UCSD-AML1 (cell line): Measurements from ENCODE around the gene ZBTB7B.

Experiments
- DNase-seq: peaks from one replicate; lab custom pipeline; 2025; ENCODE audit not compliant: unreplicated experiment; lab: John Stamatoyannopoulos, UW

Gene ZBTB7B

GRCh38 chr1:155034318-155035208, 32.0 kb downstream of the ZBTB7B start:
- no peak for DNase-seq

GRCh38 chr1:155035936-155036335, 33.3 kb downstream of the ZBTB7B start:
- DNase-seq: no peak

- DNase-seq: peak; percentile 30
Measured at GRCh38 chr1:155037043-155037442, 34.4 kb downstream of the ZBTB7B start.

GRCh38 chr1:155037851-155038441, 35.3 kb downstream of the ZBTB7B start:
- DNase-seq: no peak

DNA sequence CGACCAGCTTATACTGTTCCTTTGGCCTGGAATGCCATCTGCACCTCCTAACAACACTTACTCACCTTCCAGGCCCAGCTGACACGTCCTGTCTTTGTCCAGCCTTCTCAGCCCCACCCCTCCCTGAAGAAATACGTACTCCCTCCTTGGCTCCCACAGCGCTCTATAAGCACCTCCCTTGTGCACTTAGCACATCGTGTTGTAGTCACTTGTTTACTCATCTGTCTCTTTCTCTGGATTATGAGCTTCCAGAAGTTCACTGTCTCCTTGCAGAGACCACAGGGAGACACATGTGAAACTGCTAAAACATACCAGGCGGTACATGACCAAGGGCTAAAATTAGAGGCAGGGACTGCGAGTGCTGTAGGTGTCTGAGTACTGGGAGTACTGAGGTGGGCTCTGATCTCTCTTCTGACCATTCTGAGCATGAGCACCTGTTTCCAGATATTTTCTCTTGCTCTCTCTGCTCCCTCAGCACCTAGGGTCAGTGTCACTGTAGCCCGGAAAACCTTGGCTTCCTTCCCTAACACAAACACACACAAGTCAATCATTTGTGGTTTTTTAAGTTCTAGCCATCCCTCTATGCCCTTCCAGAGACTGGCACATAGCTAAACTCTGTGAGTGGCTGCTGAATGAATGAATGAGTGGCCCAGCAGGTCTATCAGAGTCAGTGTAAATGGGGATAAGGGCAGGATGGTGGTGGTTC, 36.2 kb downstream of the ZBTB7B start:
- DNase-seq: no peak

GRCh38 chr1:155039308-155039669, 36.7 kb downstream of the ZBTB7B start:
- no peak for DNase-seq

- DNase-seq: no peak
Measured at GRCh38 chr1:155040358-155041093, 37.9 kb downstream of the ZBTB7B start.

DNA sequence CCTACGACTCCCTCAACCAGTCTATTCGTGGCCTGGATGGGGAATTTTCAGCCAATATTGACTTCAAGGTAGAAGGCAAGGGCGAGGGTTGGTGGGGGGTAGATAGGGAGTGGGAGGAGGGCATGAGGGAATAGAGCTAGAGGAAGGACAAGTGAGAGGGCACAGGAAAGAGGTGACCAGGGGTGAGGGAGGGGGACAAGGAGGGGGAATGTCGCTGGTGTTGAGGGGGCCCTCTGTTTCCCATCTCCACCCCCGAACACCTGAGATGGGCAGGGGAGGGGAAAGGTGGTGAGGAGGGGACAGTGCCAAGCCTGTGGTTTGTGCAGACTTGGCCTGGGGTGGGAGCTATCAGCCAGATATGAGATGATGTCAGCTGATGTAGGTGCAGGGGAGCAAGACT, 40.2 kb downstream of the ZBTB7B start:
- no peak for DNase-seq

DNA sequence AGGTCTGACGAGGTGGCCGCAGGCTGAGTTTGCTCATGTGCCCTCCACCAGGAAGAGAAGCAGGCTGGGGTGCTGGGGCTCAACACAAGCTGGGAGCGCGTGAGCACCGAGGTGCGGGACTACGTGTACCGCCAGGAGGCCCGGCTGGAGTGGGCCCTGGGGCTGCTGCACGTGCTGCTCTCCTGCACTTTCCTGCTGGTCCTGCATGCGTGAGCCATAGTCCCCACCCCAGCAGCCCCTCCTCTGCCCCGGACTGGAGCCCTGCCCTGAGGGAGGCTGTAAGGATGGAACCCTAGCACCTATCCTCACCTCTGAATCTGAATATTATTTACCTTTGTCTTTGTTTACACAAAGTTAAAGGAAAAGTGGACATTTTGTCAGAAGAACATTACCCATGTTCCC, 40.7 kb downstream of the ZBTB7B start:
- DNase-seq: no peak

DNA sequence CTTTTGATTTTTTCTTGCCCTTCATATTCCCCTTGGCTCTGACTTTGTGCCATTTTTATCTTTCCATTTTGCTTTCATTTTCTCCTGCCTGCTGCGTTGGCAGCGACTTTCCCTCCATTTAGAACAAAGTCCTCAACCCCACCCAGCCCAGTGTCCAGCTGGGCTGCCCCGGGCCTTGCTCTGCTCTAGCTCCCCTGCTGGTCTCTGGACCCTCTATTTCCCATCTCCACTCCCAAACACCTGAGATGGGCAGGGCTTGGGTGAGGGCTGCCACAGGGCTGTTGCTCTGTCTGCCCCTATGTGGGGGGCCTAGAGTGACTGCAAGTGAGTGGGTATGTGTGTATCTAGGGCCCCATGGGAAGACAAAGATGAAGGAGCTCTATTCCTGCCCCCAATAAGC, 41.2 kb downstream of the ZBTB7B start:
- DNase-seq: no peak

GRCh38 chr1:155044365-155044764, 41.8 kb downstream of the ZBTB7B start:
- DNase-seq: no peak

- peak; percentile 80 for DNase-seq
Measured at GRCh38 chr1:155044812-155045657, 42.4 kb downstream of the ZBTB7B start.

DNA sequence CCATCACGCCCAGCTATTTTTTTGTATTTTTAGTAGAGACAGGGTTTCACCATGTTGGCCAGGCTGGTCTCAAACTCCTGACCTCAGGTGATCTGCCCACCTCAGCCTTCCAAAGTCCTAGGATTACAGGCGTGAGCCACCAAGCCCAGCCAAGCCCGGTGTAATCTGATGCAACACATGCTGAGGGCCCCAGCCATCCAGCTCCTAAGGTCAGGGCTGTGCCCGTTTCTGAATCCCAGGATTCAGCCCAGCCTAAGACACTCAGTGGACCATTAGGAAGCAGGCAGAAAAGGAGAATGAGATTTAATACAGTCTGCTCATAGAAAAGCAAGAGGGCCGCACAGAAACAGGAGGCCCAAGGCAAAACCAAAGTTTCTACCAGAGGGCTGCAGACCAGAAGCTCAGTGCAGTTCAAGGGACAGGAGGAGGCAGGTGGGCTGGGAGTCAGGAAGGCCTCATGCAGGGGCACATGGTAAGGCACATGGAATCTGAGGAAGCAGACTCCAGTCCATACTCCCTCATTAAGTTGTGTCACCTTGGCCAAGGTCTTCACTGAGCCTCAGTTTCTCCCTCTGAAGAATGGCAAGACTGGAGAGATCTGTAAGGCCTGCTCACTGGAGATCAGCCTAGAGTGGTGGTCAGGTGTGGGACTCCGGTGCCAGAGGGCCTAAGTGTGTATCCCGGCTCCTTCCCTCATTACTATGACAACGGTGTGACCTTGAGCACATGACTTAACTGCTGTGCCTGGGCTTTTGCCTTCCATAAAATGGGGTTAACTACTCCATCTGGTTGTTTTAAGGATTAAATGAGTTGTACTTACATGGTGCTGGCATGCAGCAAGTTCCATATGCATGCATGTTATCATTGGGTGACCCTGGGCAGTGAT, 46.1 kb downstream of the ZBTB7B start:
- DNase-seq: no peak

DNA sequence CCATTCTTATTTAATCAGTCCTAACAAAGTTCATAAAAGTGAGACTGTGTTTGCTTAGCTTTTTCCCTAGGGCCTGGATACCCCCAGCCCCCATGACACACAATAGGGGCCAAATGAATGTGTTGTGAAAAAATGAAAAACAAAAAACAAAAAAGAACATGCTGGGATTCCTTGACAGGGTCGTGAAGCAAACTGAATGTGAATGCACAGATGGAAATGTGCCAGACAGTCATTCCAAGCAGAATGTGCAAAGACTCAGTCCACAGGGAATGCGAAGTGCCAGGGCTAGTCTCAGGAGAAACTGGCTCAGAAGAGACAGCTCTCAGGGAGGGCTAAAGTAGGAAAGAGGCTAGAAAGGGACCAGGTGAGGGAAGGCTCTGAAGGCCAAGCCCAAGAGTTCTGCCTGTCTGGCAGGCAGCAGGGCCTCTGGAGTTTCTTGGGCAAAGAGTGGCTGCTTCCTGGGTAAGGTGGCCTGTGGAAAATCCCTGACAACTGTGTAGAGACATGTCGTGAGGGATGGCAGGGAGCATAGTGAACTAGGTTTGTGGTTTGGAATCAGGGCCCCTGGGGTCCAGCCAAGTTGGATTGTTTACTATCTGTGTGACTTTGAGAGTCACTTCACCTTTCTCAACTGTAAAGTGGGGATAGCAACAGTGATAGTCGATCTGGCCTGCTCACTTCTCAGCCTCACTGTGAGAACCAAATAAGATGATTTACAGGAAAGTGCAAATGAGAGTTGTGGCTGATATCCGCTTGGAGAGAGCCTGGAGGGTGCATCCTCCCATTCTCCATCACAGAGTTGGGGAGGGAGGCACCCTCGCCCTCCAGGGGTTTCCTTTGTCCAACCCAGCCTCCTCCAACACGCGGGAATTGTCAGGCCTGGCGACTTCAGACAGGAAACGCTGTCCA, 47.3 kb downstream of the ZBTB7B start:
- DNase-seq: no peak

DNA sequence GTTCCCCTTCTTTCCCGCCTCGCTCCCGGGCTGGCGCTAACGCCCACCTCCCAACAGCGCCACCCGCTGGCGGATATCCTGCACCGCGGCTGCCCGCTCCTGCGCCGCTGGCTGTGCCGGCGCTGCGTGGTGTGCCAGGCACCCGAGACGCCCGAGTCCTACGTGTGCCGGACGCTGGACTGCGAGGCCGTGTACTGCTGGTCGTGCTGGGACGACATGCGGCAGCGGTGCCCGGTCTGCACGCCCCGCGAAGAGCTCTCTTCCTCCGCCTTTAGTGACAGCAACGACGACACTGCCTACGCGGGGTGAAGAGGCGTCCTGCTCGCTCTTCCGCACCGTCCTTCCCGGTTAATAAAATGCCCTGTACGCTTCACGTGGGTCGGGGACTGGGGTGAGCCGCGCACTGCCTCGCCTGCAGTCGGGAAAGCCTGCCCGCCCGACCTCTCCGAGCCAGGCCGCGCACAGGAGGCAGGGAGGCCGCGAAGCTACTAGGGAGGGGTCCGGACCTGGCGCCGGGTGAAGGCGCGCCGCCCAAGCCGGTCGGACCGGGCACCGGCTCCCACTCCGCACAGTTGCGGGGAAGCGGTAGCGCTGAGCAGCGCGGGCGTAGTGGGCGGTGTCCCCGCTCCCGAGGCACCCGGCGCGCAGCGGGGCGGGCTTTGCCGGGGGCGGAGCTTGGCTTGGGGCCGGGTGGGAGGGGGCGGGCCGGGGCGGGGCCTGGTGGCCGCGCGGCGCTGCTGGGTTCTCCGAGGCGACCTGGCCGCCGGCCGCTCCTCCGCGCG, 48.1 kb downstream of the ZBTB7B start, which contains the start of gene ADAM15:
Gene ADAM15, plus strand, starts transcription at position 757 of the 782 bp plus-strand sequence. CDS start 71 bp downstream, outside the sequence.
- peak; percentile 89 for DNase-seq

DNA sequence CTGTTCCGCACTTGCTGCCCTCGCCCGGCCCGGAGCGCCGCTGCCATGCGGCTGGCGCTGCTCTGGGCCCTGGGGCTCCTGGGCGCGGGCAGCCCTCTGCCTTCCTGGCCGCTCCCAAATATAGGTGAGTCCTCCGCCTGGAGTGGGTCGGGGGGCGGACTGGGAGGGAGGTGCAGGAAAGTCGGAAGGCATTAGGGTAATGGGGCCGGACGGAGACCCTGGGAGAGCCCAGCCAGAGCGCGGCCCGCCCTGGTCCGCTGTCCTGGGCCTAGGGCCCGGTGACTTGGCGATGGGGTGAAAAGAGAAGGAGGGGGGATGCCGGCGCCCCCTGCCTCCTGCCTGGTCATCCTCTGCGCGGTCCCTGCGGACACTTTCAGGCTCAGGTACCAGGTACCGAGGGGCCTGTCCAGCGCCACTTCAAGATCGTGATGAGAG, 48.8 kb downstream of the ZBTB7B start:
- DNase-seq: no peak

GRCh38 chr1:155051777-155052398, 49.3 kb downstream of the ZBTB7B start:
- DNase-seq: peak; percentile 64
